IMR-90 (cell line): ENCODE data around the gene CNNM3. TPM values are rescaled to one million over a fixed set of nuclear protein-coding genes. Genes with fewer than 3 reads are reported as not detected.

ENCODE experiments used
- ATAC-seq: fragments of 200-7000 bp; cut with Tn5 transposase; 2 replicates; pipeline ENCODE4 v1.9.1; 2020; ENCODE audit warnings: low read depth, mild to moderate bottlenecking, moderate library complexity
- BruUV-seq: library from RNA; stranded (reverse); fragments of 400-500 nt; replicated peaks from 2 replicates; lab custom pipeline; 2021; lab: Mats Ljungman, UMichigan
- CTCF ChIA-PET: fragments of 300-600 bp; formaldehyde crosslinking; extraction: SDS; loops from one replicate; lab custom pipeline; 2021; ENCODE audit warnings: antibody characterized with exemption; lab: Yijun Ruan, JAX
- POLR2A ChIA-PET: fragments of 300-600 bp; sonication (Branson Sonifier 250); formaldehyde crosslinking; loops from one replicate; lab custom pipeline; 2022; ENCODE audit warnings: antibody characterized with exemption; ENCODE audit not compliant: unreplicated experiment; lab: Charles Lee
- DNase-seq: peaks from one replicate; pipeline ENCODE4 v3.0.0; 2013
- H2AFZ ChIP-seq: replicated peaks from 2 replicates; pipeline ENCODE3; 2013; ENCODE audit warnings: low read length, mild to moderate bottlenecking; ENCODE audit not compliant: poor library complexity
- H2AK5ac ChIP-seq: 2 replicates; pipeline ENCODE4 v1.6.1; 2013; ENCODE audit warnings: low read depth, low read length, inconsistent platforms
- H2AK9ac ChIP-seq: replicated peaks from 2 replicates; pipeline ENCODE3; 2013; ENCODE audit warnings: mild to moderate bottlenecking, low read depth, low read length, moderate library complexity; ENCODE audit not compliant: poor library complexity
- H2BK120ac ChIP-seq: 2 replicates; pipeline ENCODE4 v1.6.1; 2013; ENCODE audit warnings: low read depth, low read length, inconsistent platforms
- H2BK15ac ChIP-seq: 3 replicates; pipeline ENCODE4 v1.6.1; 2013; ENCODE audit warnings: low read depth, low read length, inconsistent platforms
- H2BK20ac ChIP-seq: 2 replicates; pipeline ENCODE4 v1.6.1; 2013; ENCODE audit warnings: low read depth, mild to moderate bottlenecking, inconsistent platforms, low read length, moderate library complexity
- H2BK5ac ChIP-seq: 2 replicates; pipeline ENCODE4 v1.6.1; 2013; ENCODE audit warnings: mild to moderate bottlenecking, low read depth, low read length, inconsistent platforms; ENCODE audit not compliant: poor library complexity, severe bottlenecking
- H3K14ac ChIP-seq: replicated peaks from 2 replicates; pipeline ENCODE4 v1.6.1; 2013; ENCODE audit warnings: low read depth, low read length, inconsistent platforms
- H3K18ac ChIP-seq: 2 replicates; pipeline ENCODE4 v1.6.1; 2013; ENCODE audit warnings: low read depth, low read length, control low read depth
- H3K23ac ChIP-seq: 2 replicates; pipeline ENCODE4 v1.6.1; 2013; ENCODE audit warnings: low read depth, low read length, inconsistent platforms
- H3K27ac ChIP-seq: 2 replicates; pipeline ENCODE4 v1.5.1; 2013; ENCODE audit warnings: mild to moderate bottlenecking, control low read depth, low read length; ENCODE audit not compliant: insufficient read depth
- H3K27me3 ChIP-seq: 2 replicates; pipeline ENCODE4 v1.6.1; 2013; ENCODE audit warnings: low read length; ENCODE audit not compliant: control insufficient read depth, insufficient read depth
- H3K36me3 ChIP-seq: 2 replicates; pipeline ENCODE4 v1.6.1; 2013; ENCODE audit warnings: low read length, mixed read lengths; ENCODE audit not compliant: control insufficient read depth, insufficient read depth
- H3K4ac ChIP-seq: 2 replicates; pipeline ENCODE4 v1.6.1; 2013; ENCODE audit warnings: low read depth, low read length, inconsistent platforms
- H3K4me1 ChIP-seq: 2 replicates; pipeline ENCODE4 v1.6.1; 2013; ENCODE audit warnings: low read length, mixed read lengths; ENCODE audit not compliant: control insufficient read depth, insufficient read depth
- H3K4me2 ChIP-seq: 2 replicates; pipeline ENCODE4 v1.6.1; 2013; ENCODE audit warnings: low read depth, mild to moderate bottlenecking, control low read depth, low read length, moderate library complexity
- H3K4me3 ChIP-seq: 2 replicates; pipeline ENCODE4 v1.5.1; 2013; ENCODE audit warnings: low read depth, mild to moderate bottlenecking, control low read depth, low read length, moderate library complexity; ENCODE audit not compliant: insufficient read depth
- H3K56ac ChIP-seq: 2 replicates; pipeline ENCODE4 v1.6.1; 2013; ENCODE audit warnings: low read length, inconsistent platforms; ENCODE audit not compliant: insufficient read depth; ENCODE audit errors: extremely low read depth
- H3K79me1 ChIP-seq, 2 experiments: 2 replicates each; pipeline ENCODE4 v1.6.1; 2013; ENCODE audit warnings: low read length in 2 of 2, inconsistent platforms in 1 of 2, low read depth in 1 of 2
- H3K9ac ChIP-seq: 2 replicates; pipeline ENCODE4 v1.6.1; 2013; ENCODE audit warnings: low read depth, low read length, control low read depth
- H3K9me1 ChIP-seq: 2 replicates; pipeline ENCODE4 v1.6.1; 2013; ENCODE audit warnings: low read length, inconsistent platforms; ENCODE audit not compliant: insufficient read depth
- H3K9me3 ChIP-seq: 2 replicates; pipeline ENCODE4 v1.6.1; 2013; ENCODE audit warnings: low read length; ENCODE audit not compliant: control insufficient read depth, insufficient read depth
- H4K20me1 ChIP-seq: 2 replicates; pipeline ENCODE4 v1.6.1; 2013; ENCODE audit warnings: low read length, inconsistent platforms; ENCODE audit not compliant: insufficient read depth
- H4K5ac ChIP-seq: 2 replicates; pipeline ENCODE4 v1.6.1; 2013; ENCODE audit warnings: mild to moderate bottlenecking, low read depth, low read length, control low read depth
- H4K8ac ChIP-seq, 2 experiments: 2 replicates each; pipeline ENCODE4 v1.6.1; 2013; ENCODE audit warnings: low read depth in 2 of 2, low read length in 2 of 2, control low read depth in 1 of 2, inconsistent platforms in 1 of 2
- H4K91ac ChIP-seq: 2 replicates; pipeline ENCODE4 v1.6.1; 2013; ENCODE audit warnings: low read depth, low read length, inconsistent platforms; ENCODE audit not compliant: insufficient read depth
- FOS ChIP-seq: fragments of 150-350 bp; IDR thresholded peaks from 2 replicates; pipeline ENCODE4 v1.6.1; 2016; ENCODE audit warnings: low read depth, low read length
- MAZ ChIP-seq: IDR thresholded peaks from 2 replicates; pipeline ENCODE4 v1.6.1; 2012; ENCODE audit warnings: low read depth, mild to moderate bottlenecking, low read length, improper control_type of control experiment, moderate library complexity, borderline replicate concordance
- NFE2L2 ChIP-seq: fragments of 150-350 bp; IDR thresholded peaks from 2 replicates; pipeline ENCODE4 v1.6.1; 2016; ENCODE audit warnings: low read depth, mild to moderate bottlenecking, low read length
- POLR2A ChIP-seq: IDR thresholded peaks from 2 replicates; pipeline ENCODE4 v1.6.1; 2012; ENCODE audit warnings: mild to moderate bottlenecking, low read depth, low read length
- WGBS, 2 experiments: methylation state at CpG; one replicate each; pipeline versions ENCODE4 v1.1.5 to v1.1.7; 2013; ENCODE audit warnings: missing lambda C conversion rate in 2 of 2; ENCODE audit not compliant: insufficient read length in 1 of 2; ENCODE audit errors: extremely low coverage in 2 of 2; 5-methylcytosine and 5-hydroxymethylcytosine counted together
- dilution Hi-C: fragments of 300-500 bp; cut with HindIII; formaldehyde crosslinking; loops from one replicate; pipeline ENCODE4 v1.14.3; 2018; ENCODE audit warnings: low sequenced_read_pairs; ENCODE audit not compliant: unreplicated experiment
- in situ Hi-C: fragments of 300-500 bp; cut with MboI; formaldehyde crosslinking; loops from 3 replicates; pipeline ENCODE4 v1.14.3; 2019; ENCODE audit warnings: low sequenced_read_pairs, inconsistent platforms, mixed read lengths
- intact Hi-C: fragments of 100-400 bp; cut with micrococcal nuclease; formaldehyde crosslinking; loops from 2 replicates; pipeline ENCODE4 v1.10.0; 2022
- polyA plus RNA-seq, 3 experiments: library from polyadenylated mRNA; depleted of rRNA; stranded (reverse); fragments of >200 nt; gene quantifications; 2 replicates each; pipeline ENCODE4 v1.2.3, GENCODE V29; 2012; ENCODE audit warnings: low replicate concordance in 1 of 3
- total RNA-seq: library from RNA; depleted of rRNA; stranded (reverse); fragments of >200 nt; gene quantifications from 2 replicates; pipeline ENCODE4 v1.2.3, GENCODE V29; 2012
- TF ChIP-seq, protein P1 (sequence below): fragments of 150-350 bp; IDR thresholded peaks from 2 replicates; pipeline ENCODE4 v1.6.1; 2017; ENCODE audit warnings: mild to moderate bottlenecking, antibody characterized with exemption, low read length, low read depth

Gene CNNM3
- total and polyA plus RNA-seq, 2 of the 4 experiments (the other 2 are of a cell fraction): 2.3 to 6.1 TPM

DNA sequence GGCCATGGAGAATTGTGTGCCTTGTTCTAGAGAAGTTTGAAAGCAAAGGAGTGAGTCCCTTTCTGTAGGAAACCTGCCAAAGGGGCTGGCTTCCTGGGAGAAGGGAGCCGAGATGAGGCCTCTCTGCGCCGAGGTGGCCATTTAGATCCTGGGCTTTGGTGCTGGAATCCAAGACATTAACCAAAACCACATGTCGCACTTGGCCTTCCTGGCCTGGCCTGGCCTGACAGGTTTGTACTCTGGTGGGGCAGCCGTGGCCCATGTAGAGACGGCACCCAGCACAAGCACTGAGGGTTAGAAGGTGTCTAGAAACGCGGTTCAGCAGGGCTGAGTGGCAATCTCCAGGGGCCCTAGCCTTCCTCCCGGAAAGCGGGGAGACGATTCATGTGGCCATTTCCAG, 7.1 kb downstream of the CNNM3 start:
- Histone ChIP-seq H3K23ac (no peak overlapping the region), H3K9me1 (peaks cover 12% of the 10 kb centered on the region; the same call in 1 of the 2 replicates), H3K27ac (no peak overlapping the region), H3K79me1 (peaks cover 16 to 54% of the 10 kb centered on the region in 2 experiments), H4K5ac (no peak overlapping the region), H3K9ac (no peak overlapping the region), H3K27me3 (no peaks in the 10 kb centered on the region), H3K9me3 (no peaks in the 10 kb centered on the region), H2BK15ac (no peak overlapping the region), H3K4me3 (no peak overlapping the region), H4K8ac (no peak overlapping the region), H2AK5ac (peak overlapping the region; percentile 60), H2AK9ac (peak overlapping the region; percentile 82), H4K91ac (no peak overlapping the region), H3K4me1 (peaks cover 8% of the 10 kb centered on the region; the same call in 1 of the 2 replicates), H2BK120ac (no peak overlapping the region; the same call in 1 of the 2 replicates), H3K14ac (no peak overlapping the region), H2AFZ (no peak overlapping the region), H2BK5ac (no peak overlapping the region), H3K18ac (peak overlapping the region; percentile 2; the same call in 1 of the 2 replicates), H2BK20ac (peak overlapping the region; percentile 75), H3K56ac (no peak overlapping the region), H4K20me1 (peaks cover 48% of the 10 kb centered on the region), H3K4ac (peak overlapping the region; percentile 67), H3K36me3 (peaks cover 17% of the 10 kb centered on the region), H3K4me2 (no peak overlapping the region)
- ChIA-PET POLR2A (no interaction called here), CTCF (interaction anchor here (1.2 kb wide), 1 partner anchor 10 kb away, joined by 5 read pairs; no protein-coding TSS in a partner anchor)
- in situ Hi-C loops: no loop called here
- dilution Hi-C loops: no loop called here
- TF ChIP-seq POLR2A (no peak), NFE2L2 (no peak), FOS (no peak), MAZ (no peak)
- TF ChIP-seq, protein P1, sequence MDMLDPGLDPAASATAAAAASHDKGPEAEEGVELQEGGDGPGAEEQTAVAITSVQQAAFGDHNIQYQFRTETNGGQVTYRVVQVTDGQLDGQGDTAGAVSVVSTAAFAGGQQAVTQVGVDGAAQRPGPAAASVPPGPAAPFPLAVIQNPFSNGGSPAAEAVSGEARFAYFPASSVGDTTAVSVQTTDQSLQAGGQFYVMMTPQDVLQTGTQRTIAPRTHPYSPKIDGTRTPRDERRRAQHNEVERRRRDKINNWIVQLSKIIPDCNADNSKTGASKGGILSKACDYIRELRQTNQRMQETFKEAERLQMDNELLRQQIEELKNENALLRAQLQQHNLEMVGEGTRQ: no peak
- WGBS, 2 experiments: no CpG with 5 or more reads among the region's 11 CpGs
- no peak for ATAC-seq
- BruUV-seq: no TSS peak
- DNase-seq: no peak
- intact Hi-C loops: no loop called here
